GM06990 (cell line): Measurements from ENCODE around the gene NEU4.

Experiments used
- DNase-seq: peaks from one replicate; pipeline ENCODE4 v3.0.0-alpha.2; 2011; ENCODE audit not compliant: insufficient read length; ENCODE audit errors: extremely low read depth
- H3K27me3 ChIP-seq: replicated peaks from 2 replicates; pipeline ENCODE4 v1.6.0; 2011; ENCODE audit warnings: low read length; ENCODE audit not compliant: control insufficient read depth, insufficient read depth
- H3K36me3 ChIP-seq: 2 replicates; pipeline ENCODE4 v1.5.1; 2011; ENCODE audit warnings: low read length; ENCODE audit not compliant: control insufficient read depth, insufficient read depth
- H3K4me3 ChIP-seq: replicated peaks from 2 replicates; pipeline ENCODE4 v1.5.1; 2011; ENCODE audit warnings: low read depth, mild to moderate bottlenecking, control low read depth, low read length
- CTCF ChIP-seq: IDR thresholded peaks from 2 replicates; pipeline ENCODE4 v1.5.1; 2011; ENCODE audit warnings: low read length, control low read depth, mild to moderate bottlenecking, inconsistent platforms; ENCODE audit not compliant: insufficient read depth, poor library complexity, severe bottlenecking

NEU4 gene

GRCh38 chr2:241849616-241850543, 40.9 kb downstream of the NEU4 start:
- DNase-seq = no peak
- H3K27me3 ChIP-seq = no peaks in the 10 kb centered on the region
- no peak overlapping the region for H3K4me3 ChIP-seq
- TF ChIP-seq CTCF = no peak
- H3K36me3 ChIP-seq = no peaks in the 10 kb centered on the region

GRCh38 chr2:241850544-241851324, 41.7 kb downstream of the NEU4 start:
- no peak for DNase-seq
- no peak overlapping the region for H3K4me3 ChIP-seq
- H3K36me3 ChIP-seq = no peaks in the 10 kb centered on the region
- no peaks in the 10 kb centered on the region for H3K27me3 ChIP-seq
- no peak for TF ChIP-seq CTCF

GRCh38 chr2:241851325-241852115, 42.5 kb downstream of the NEU4 start:
- no peak overlapping the region for H3K4me3 ChIP-seq
- H3K27me3 ChIP-seq = no peaks in the 10 kb centered on the region
- no peak for DNase-seq
- TF ChIP-seq CTCF = no peak
- no peaks in the 10 kb centered on the region for H3K36me3 ChIP-seq

- Histone ChIP-seq H3K36me3 (no peaks in the 10 kb centered on the region), H3K27me3 (no peaks in the 10 kb centered on the region), H3K4me3 (no peak overlapping the region)
- TF ChIP-seq CTCF = no peak
- no peak for DNase-seq
These were observed 43.4 kb downstream of the NEU4 start for GRCh38 chr2:241852116-241852980.
